Measurements from ENCODE around the gene ASPHD2.

The ASPHD2 gene

DNA sequence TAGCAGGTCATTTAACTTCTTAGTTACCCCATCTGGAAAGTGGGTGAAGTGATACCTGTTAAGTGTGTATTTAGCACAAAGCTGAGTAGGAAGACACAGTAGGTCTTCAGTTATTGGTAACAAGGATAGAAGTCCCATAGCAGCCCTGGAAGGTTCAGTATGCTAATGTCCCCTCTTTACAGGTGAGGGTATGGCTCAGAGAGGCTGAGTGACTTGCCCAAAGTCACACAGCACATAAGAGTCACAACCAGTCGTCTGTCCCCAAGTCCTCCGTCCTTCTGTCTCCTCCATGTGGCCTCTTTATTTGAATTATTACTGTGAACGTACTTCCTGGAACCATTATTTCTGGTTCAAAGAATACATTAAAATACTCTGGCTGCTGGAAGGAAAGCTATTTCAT is 10.5 kb downstream of the ASPHD2 start:
- no peak overlapping the region for H3K4me3 ChIP-seq (ENCODE audit: low read depth, low read length)
- TF ChIP-seq, protein P1, sequence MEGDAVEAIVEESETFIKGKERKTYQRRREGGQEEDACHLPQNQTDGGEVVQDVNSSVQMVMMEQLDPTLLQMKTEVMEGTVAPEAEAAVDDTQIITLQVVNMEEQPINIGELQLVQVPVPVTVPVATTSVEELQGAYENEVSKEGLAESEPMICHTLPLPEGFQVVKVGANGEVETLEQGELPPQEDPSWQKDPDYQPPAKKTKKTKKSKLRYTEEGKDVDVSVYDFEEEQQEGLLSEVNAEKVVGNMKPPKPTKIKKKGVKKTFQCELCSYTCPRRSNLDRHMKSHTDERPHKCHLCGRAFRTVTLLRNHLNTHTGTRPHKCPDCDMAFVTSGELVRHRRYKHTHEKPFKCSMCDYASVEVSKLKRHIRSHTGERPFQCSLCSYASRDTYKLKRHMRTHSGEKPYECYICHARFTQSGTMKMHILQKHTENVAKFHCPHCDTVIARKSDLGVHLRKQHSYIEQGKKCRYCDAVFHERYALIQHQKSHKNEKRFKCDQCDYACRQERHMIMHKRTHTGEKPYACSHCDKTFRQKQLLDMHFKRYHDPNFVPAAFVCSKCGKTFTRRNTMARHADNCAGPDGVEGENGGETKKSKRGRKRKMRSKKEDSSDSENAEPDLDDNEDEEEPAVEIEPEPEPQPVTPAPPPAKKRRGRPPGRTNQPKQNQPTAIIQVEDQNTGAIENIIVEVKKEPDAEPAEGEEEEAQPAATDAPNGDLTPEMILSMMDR (IDR thresholded peaks at IDR 0.05; ENCODE audit: borderline replicate concordance, insufficient read depth, low read depth, low read length), result no peak

DNA sequence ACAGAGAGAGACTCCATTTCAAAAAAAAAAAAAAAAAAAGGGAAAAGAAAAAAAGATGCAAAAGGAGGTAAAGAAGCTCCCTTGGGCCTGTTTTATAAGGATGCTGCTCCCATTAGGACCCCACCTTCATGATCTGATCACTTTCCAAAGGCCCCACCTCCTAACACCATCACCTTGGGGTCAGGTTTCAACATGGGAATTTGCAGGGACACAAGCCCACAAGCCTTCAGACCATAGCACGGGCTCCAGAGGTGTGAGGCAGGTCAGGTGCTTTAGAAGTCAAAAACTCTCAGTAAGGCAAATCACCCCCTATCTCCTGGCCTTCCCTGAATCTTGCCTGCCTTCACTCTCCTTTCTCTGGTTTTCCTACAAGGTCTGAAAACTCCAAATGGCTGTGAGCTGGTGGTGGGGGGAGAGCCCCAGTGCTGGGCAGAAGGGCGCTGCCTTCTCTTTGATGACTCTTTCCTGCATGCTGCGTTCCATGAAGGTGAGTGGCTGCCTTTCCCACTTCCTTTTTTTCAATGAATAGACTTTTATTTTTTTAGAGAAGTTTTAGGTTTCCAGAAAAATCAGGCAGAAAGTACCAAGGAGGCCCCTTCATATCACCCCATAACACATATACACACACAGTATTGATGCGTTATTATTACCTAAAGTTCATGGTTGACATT is 13.2 kb downstream of the ASPHD2 start:
- H3K4me3 ChIP-seq (ENCODE audit: low read depth, low read length), result no peak overlapping the region
- TF ChIP-seq, protein P1 (IDR thresholded peaks at IDR 0.05; ENCODE audit: borderline replicate concordance, insufficient read depth, low read depth, low read length), result no peak

DNA sequence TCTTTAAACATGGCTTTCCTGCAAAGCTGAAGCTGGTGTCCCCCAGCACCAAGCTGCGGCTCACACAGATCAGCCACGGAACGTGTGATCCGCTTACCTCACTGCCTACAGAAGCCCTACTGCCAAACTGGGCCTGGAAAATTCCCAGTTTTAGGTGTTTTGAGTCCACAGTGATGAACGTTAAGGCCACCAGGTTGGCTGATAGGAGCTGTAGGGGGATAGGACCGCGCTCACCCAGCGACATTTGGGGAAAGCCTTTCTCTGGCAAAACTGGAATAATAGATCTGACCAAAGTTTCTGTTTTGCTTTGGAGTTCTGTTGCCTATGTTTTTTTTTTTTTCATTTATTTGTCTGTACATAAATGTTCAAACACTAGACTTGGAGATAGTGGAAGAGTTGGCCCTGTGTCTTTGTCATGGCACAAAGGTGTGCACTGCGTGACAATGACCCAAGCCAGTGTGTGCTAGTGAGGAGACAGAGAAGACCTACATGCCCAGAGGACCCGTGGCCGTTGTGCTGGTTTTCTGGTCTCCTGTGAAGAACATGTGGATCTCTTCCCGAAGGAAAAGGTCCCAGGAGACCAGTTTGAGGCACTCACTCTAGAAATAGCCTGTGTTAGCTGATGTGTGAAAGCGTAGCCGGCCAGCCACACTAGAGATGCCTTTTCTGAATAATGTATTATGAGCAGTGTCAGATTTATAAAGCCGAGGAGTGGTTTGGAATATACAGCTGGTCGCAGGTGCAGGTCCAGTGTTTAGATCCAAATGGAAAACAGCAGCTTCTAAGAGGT is 15.0 kb downstream of the ASPHD2 start:
- TF ChIP-seq, protein P1 (IDR thresholded peaks at IDR 0.05; ENCODE audit: borderline replicate concordance, insufficient read depth, low read depth, low read length), result no peak
- H3K4me3 ChIP-seq (ENCODE audit: low read depth, low read length), result no peak overlapping the region

DNA sequence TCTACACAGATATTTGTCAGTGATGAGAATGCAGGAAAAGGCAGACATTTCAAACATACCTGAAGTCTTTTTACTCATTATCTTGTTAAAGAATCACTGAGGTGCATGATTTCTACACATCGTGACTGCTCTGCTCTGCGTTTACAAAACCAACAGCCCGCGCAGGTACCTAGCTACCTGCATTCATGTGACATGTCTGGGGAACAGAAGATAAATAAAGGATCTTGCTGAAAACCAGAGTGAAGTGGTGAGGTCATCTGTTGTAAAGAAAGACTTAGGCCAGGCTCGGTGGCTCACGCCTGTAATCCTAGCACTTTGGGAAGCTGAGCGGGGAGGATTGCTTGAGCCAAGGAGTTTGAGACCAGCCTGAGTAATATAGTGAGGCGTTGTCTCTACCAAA is 15.7 kb downstream of the ASPHD2 start:
- TF ChIP-seq, protein P1 (IDR thresholded peaks at IDR 0.05; ENCODE audit: borderline replicate concordance, insufficient read depth, low read depth, low read length), result no peak
- no peak overlapping the region for H3K4me3 ChIP-seq (ENCODE audit: low read depth, low read length)

DNA sequence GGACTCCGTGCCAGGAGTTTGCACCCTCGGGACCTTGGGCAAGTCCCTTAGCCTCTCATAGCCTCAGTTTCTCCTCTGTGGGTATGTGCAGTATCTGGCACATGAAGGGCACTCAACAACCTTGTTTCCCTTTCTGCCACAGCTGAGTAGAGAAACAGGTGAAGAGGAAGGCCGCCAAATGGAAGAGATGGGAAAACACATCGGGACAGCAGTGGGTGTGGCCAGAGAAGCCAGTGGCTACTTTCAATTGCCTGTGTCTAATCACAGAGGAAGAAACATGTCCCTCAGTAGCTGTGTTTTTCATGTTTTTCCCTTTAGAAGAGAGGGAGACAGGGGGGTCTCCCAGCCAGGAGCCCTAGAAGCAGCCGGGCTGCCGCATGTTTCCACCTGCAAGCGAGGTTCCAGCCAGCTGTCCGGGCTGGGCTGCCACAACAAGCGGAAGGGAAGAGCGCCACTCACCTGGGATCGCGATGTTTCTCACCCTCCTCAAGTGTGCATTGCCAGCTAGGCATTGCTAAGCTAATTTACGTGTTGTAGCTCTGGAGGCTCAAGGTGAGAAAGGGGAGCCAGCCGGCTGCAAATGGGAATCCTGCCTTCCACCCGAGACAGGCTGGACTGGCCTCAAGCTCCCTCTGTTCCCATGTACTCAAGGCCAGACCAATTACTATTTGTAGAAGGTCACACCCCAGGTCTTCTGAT is 16.7 kb downstream of the ASPHD2 start:
- H3K4me3 ChIP-seq (ENCODE audit: low read depth, low read length), result no peak overlapping the region
- TF ChIP-seq, protein P1 (IDR thresholded peaks at IDR 0.05; ENCODE audit: borderline replicate concordance, insufficient read depth, low read depth, low read length), result no peak

DNA sequence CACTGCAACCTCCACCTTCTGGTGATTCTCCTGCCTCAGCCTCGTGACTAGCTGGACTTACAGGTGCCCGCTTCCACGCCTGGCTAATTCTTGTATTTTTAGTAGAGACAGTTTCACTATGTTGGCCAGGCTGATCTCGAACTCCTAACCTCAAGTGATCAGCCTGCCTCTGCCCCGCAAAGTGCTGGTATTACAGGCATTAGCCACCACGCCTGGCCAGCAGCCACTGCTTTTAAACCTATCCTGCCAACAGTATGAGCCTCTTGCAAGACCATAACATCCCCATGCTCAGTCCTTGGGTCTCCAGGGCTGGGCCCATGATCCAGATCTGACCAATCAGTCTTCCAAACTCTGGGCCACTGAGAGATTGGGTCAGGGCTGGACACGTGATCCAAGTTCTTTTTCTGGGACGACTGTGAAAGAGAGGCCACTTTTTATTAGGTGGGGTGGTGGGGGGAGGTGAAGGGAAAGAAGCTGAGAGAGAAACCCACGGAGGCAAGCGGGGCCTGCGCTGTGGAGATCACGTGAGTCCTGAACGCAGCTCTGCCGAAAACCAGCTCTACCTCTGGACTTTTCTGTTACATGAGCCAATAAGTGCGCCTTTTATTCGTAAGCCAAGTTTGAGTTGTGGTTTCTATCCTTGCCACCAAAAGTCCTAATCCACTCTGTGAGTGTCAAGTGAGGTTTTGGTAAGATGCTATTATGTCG is 17.9 kb downstream of the ASPHD2 start:
- H3K4me3 ChIP-seq (ENCODE audit: low read depth, low read length), result no peak overlapping the region
- TF ChIP-seq, protein P1 (IDR thresholded peaks at IDR 0.05; ENCODE audit: borderline replicate concordance, insufficient read depth, low read depth, low read length), result no peak
